GM12878 (cell line): ENCODE results near the gene SLC9C2. TPM values are rescaled to one million over a fixed set of nuclear protein-coding genes. Genes with fewer than 3 reads are reported as not detected.

Experiments used
- ATAC-seq: fragments of 200-7000 bp; cut with Tn5 transposase; 3 replicates; pipeline ENCODE4 v1.9.1; 2020; ENCODE audit warnings: mild to moderate bottlenecking, moderate library complexity
- BruUV-seq: library from RNA; stranded (reverse); fragments of 400-500 nt; replicated peaks from 2 replicates; lab custom pipeline; 2021; lab: Mats Ljungman, UMichigan
- CTCF ChIA-PET: fragments of 300-600 bp; sonication (Branson Sonifier 250); formaldehyde crosslinking; extraction: SDS; loops from one replicate; lab custom pipeline; 2021; ENCODE audit warnings: inconsistent platforms; lab: Yijun Ruan, JAX
- POLR2A ChIA-PET: fragments of 350-600 bp; formaldehyde crosslinking; extraction: SDS; loops from one replicate; lab custom pipeline; 2021; ENCODE audit warnings: inconsistent platforms; lab: Charles Lee
- RAD21 ChIA-PET: fragments of 300-600 bp; sonication (Branson Sonifier 250); formaldehyde crosslinking; loops from one replicate; lab custom pipeline; 2023; ENCODE audit warnings: antibody characterized with exemption; ENCODE audit not compliant: unreplicated experiment; lab: Charles Lee
- SMC1A ChIA-PET: fragments of 300-600 bp; sonication (Branson Sonifier 250); formaldehyde crosslinking; loops from one replicate; lab custom pipeline; 2023; ENCODE audit not compliant: unreplicated experiment, uncharacterized antibody; lab: Charles Lee
- DNase-seq: peaks from one replicate; pipeline ENCODE4 v3.0.0-alpha.2; 2011; ENCODE audit warnings: low read depth, low spot score
- FAIRE-seq: peaks from 3 replicates; lab custom pipeline; 2011; peaks lifted over from hg19 to GRCh38; lab: Jason Lieb, UNC
- H2AFZ ChIP-seq: 2 replicates; pipeline ENCODE4 v1.6.0; 2011; ENCODE audit warnings: low read depth, low read length, control low read depth; ENCODE audit not compliant: control insufficient read depth
- H3K27ac ChIP-seq: 2 replicates; pipeline ENCODE4 v1.5.1; 2011; ENCODE audit warnings: control low read depth; ENCODE audit not compliant: control insufficient read depth, insufficient read depth
- H3K27me3 ChIP-seq, 2 experiments: replicated peaks in 1 of 2; 2 replicates each; pipeline versions ENCODE4 v1.6.0 to v1.6.1; 2011; ENCODE audit warnings: low read length in 1 of 2; ENCODE audit not compliant: control insufficient read depth in 2 of 2, insufficient read depth in 2 of 2
- H3K36me3 ChIP-seq, 2 experiments: 2 replicates each; pipeline ENCODE4 v1.5.1; 2011; ENCODE audit warnings: low read length in 1 of 2; ENCODE audit not compliant: control insufficient read depth in 2 of 2, insufficient read depth in 2 of 2
- H3K4me1 ChIP-seq: 2 replicates; pipeline ENCODE4 v1.6.1; 2011; ENCODE audit warnings: mild to moderate bottlenecking, low read length, moderate library complexity, mixed read lengths; ENCODE audit not compliant: control insufficient read depth, insufficient read depth
- H3K4me2 ChIP-seq: 2 replicates; pipeline ENCODE4 v1.6.0; 2011; ENCODE audit warnings: control low read depth; ENCODE audit not compliant: control insufficient read depth, insufficient read depth
- H3K4me3 ChIP-seq: fragments of 200-600 bp; sonication (generic); 2 replicates; pipeline ENCODE4 v1.5.1; 2016
- H3K79me2 ChIP-seq: 2 replicates; pipeline ENCODE4 v1.6.0; 2011; ENCODE audit warnings: low read length; ENCODE audit not compliant: control insufficient read depth, insufficient read depth
- H3K9ac ChIP-seq: 2 replicates; pipeline ENCODE4 v1.8.0; 2011; ENCODE audit warnings: low read length, control low read depth, mixed read lengths; ENCODE audit not compliant: control insufficient read depth, insufficient read depth
- H3K9me3 ChIP-seq: replicated peaks from 3 replicates; pipeline ENCODE4 v1.5.1; 2011; ENCODE audit warnings: mild to moderate bottlenecking, low read length; ENCODE audit not compliant: control insufficient read depth, insufficient read depth
- H4K20me1 ChIP-seq: 2 replicates; pipeline ENCODE4 v1.6.0; 2011; ENCODE audit not compliant: control insufficient read depth, insufficient read depth
- CBX5 ChIP-seq: sonication (generic); IDR thresholded peaks from 2 replicates; pipeline ENCODE4 v1.6.1; 2016; ENCODE audit warnings: low read depth, moderate library complexity, mild to moderate bottlenecking, inconsistent platforms
- KDM1A ChIP-seq: fragments of 200-600 bp; sonication (generic); IDR thresholded peaks from 2 replicates; pipeline ENCODE4 v1.6.1; 2016; ENCODE audit warnings: borderline replicate concordance
- NBN ChIP-seq: fragments of 450-650 bp; IDR thresholded peaks from 2 replicates; pipeline ENCODE4 v1.6.1; 2016
- POLR2A ChIP-seq: IDR thresholded peaks from 2 replicates; pipeline ENCODE4 v1.6.1; 2011; ENCODE audit warnings: low read depth, mild to moderate bottlenecking, low read length
- RFX5 ChIP-seq: IDR thresholded peaks from 2 replicates; pipeline ENCODE4 v1.6.1; 2011; ENCODE audit warnings: low read depth, low read length, improper control_type of control experiment
- TCF12 ChIP-seq: IDR thresholded peaks from 2 replicates; pipeline ENCODE4 v1.6.1; 2011; ENCODE audit warnings: low read depth, mild to moderate bottlenecking, low read length
- WGBS: methylation state at CpG from one replicate; pipeline ENCODE4 v1.1.6; 2016; ENCODE audit warnings: low lambda C conversion rate; ENCODE audit not compliant: insufficient replicate concordance, insufficient coverage; ENCODE audit errors: missing lambda C conversion rate; 5-methylcytosine and 5-hydroxymethylcytosine counted together
- in situ Hi-C: fragments of 300-500 bp; cut with MboI; formaldehyde crosslinking; loops from 9 replicates; pipeline ENCODE4 v1.14.3; 2018; ENCODE audit warnings: mixed read lengths
- intact Hi-C: fragments of 100-400 bp; cut with micrococcal nuclease; formaldehyde crosslinking; loops from one replicate; pipeline ENCODE4 v1.14.2; 2022; ENCODE audit not compliant: unreplicated experiment
- polyA plus RNA-seq, 11 experiments: library from polyadenylated mRNA; depleted of rRNA in 4 of 11; unstranded in 6 of 11; stranded (reverse) in 5 of 11; fragments of >200 nt; fragmentation: Nextera tagmentation in 4 of 11; fragmentation: Illumina TruSeq in 1 of 11; extraction: Ambion mirVana in 4 of 11; extraction: Trizol in 1 of 11; gene quantifications; 1 replicate in 1 of 11; 2 replicates in 10 of 11; pipeline versions ENCODE4 v1.2.1 to v1.2.3, GENCODE V29; 2011 to 2016; ENCODE audit warnings: inconsistent platforms in 2 of 11, missing spikeins in 2 of 11, low read depth in 1 of 11
- total RNA-seq, 4 experiments: library from RNA; depleted of rRNA in 3 of 4; stranded (reverse); fragments of >200 nt in 3 of 4; fragmentation: Illumina TruSeq in 1 of 4; extraction: Trizol in 1 of 4; gene quantifications; 2 replicates each; pipeline versions ENCODE4 v1.2.1 to v1.2.3, GENCODE V29; 2013 to 2021
- TF ChIP-seq, protein P1 (sequence below): IDR thresholded peaks from 2 replicates; pipeline ENCODE4 v1.6.1; 2012; ENCODE audit warnings: low read depth, low read length, improper control_type of control experiment
- TF ChIP-seq, protein P2 (sequence below): fragments of 450-650 bp; IDR thresholded peaks from 2 replicates; pipeline ENCODE4 v1.6.1; 2014; ENCODE audit warnings: mild to moderate bottlenecking

SLC9C2 gene
- total and polyA plus RNA-seq, 10 of the 15 experiments (the other 5 are each of a cell fraction or from before 2014, with no cell fraction given): not detected

DNA sequence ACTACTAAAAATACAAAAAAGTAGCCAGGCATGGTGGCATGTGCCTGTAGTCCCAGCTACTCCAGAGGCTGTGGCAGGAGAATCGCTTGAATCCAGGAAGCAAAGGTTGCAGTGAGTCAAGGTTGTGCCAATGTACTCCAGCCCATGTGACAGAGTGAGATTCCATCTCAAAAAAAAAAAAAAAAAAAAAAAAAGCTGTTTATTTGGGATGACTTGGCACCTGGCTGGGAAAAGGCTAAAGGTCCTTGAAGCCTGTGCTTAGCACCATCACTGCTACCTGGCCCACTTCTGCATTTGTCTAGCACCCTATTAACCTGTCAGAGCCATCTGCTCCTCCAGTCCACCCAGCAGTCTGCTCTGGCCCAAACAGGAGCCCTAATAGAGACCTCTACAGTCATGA, 100.8 kb downstream of the SLC9C2 start:
- Histone ChIP-seq H3K9ac (no peak overlapping the region), H4K20me1 (no peaks in the 10 kb centered on the region), H3K9me3 (no peaks in the 10 kb centered on the region), H3K4me2 (no peak overlapping the region), H3K27ac (no peak overlapping the region), H3K79me2 (no peaks in the 10 kb centered on the region), H3K4me3 (no peak overlapping the region), H2AFZ (no peak overlapping the region)
- SMC1A ChIA-PET: interaction anchor here (0.6 kb wide), 1 partner anchor 78 kb away, joined by 3 read pairs; no protein-coding TSS in a partner anchor
- CTCF ChIA-PET: no interaction called here
- POLR2A ChIA-PET: no interaction called here
- in situ Hi-C loops (no loop called here), intact Hi-C loops (no loop called here)
- DNase-seq (no peak), FAIRE-seq (no peak)
- no TSS peak for BruUV-seq
- no peak for TF ChIP-seq KDM1A
- no peak for TF ChIP-seq CBX5
- TF ChIP-seq NBN: no peak
- no peak for TF ChIP-seq POLR2A
- no peak for TF ChIP-seq TCF12
- TF ChIP-seq, protein P1, sequence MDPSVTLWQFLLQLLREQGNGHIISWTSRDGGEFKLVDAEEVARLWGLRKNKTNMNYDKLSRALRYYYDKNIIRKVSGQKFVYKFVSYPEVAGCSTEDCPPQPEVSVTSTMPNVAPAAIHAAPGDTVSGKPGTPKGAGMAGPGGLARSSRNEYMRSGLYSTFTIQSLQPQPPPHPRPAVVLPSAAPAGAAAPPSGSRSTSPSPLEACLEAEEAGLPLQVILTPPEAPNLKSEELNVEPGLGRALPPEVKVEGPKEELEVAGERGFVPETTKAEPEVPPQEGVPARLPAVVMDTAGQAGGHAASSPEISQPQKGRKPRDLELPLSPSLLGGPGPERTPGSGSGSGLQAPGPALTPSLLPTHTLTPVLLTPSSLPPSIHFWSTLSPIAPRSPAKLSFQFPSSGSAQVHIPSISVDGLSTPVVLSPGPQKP: no peak
- TF ChIP-seq, all 136 proteins: peak for 0
- 100% methylated on average over 1 of the region's 1 CpG for WGBS
- no peaks in the 10 kb centered on the region for H3K4me1 ChIP-seq
- no peaks in the 10 kb centered on the region for H3K36me3 ChIP-seq
- ATAC-seq: no peak
- H3K27me3 ChIP-seq: no peaks in the 10 kb centered on the region
- RAD21 ChIA-PET: no interaction called here

DNA sequence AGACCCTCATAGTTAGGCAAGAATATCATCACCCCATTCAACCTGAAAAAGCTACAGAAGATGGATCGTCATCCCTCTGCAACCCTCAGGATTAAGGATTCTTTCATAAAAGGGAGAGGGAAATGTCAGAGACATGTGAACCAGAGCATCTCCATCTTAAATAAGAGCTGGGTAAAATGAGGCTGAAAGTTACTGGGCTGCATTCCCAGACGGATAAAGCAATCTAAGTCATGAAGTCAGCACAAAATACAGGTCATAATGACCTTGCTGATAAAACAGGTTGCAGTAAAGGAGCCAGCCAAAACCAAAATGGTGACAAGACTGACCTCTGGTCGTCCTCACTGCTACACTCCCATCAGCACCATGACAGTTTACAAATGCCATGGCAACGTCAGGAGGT, 103.1 kb downstream of the SLC9C2 start:
- H3K9ac ChIP-seq: no peak overlapping the region
- TF ChIP-seq RFX5: no peak
- TF ChIP-seq, protein P2, sequence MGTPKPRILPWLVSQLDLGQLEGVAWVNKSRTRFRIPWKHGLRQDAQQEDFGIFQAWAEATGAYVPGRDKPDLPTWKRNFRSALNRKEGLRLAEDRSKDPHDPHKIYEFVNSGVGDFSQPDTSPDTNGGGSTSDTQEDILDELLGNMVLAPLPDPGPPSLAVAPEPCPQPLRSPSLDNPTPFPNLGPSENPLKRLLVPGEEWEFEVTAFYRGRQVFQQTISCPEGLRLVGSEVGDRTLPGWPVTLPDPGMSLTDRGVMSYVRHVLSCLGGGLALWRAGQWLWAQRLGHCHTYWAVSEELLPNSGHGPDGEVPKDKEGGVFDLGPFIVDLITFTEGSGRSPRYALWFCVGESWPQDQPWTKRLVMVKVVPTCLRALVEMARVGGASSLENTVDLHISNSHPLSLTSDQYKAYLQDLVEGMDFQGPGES: no peak
- FAIRE-seq (no peak), DNase-seq (no peak), ATAC-seq (no peak)
- RAD21 ChIA-PET: interaction anchor here (0.7 kb wide), 1 partner anchor 69 kb away, joined by 3 read pairs; no protein-coding TSS in a partner anchor
- no peak overlapping the region for H3K4me3 ChIP-seq
- no peaks in the 10 kb centered on the region for H3K36me3 ChIP-seq
- H2AFZ ChIP-seq: no peak overlapping the region
- H3K4me1 ChIP-seq: no peaks in the 10 kb centered on the region
- no peak overlapping the region for H3K4me2 ChIP-seq
- 30% methylated on average over 4 of the region's 4 CpGs for WGBS
- H4K20me1 ChIP-seq: no peaks in the 10 kb centered on the region
- CTCF ChIA-PET: no interaction called here
- H3K79me2 ChIP-seq: no peaks in the 10 kb centered on the region
- no peaks in the 10 kb centered on the region for H3K27me3 ChIP-seq
- in situ Hi-C loops: no loop called here
- intact Hi-C loops: no loop called here
- no peak overlapping the region for H3K27ac ChIP-seq
- SMC1A ChIA-PET: no interaction called here
- H3K9me3 ChIP-seq: no peaks in the 10 kb centered on the region; the same call in 2 of the 3 replicates
- BruUV-seq: no TSS peak
- POLR2A ChIA-PET: no interaction called here
